HepG2 (cell line): ENCODE data around the gene TIMM23. TPM values are rescaled to one million over a fixed set of nuclear protein-coding genes. Genes with fewer than 3 reads are reported as not detected.
A peak's percentile ranks its signal among the peaks of the same experiment; 100 is the strongest.

Source experiments
- AHDC1 ChIP-seq: sonication (generic); formaldehyde crosslinking; IDR thresholded peaks from 2 replicates; pipeline ENCODE4 v1.5.1; 2020; ENCODE audit warnings: mild to moderate bottlenecking, missing genetic modification reagents, borderline replicate concordance
- CHD2 ChIP-seq: IDR thresholded peaks from 2 replicates; pipeline ENCODE4 v1.6.1; 2011; ENCODE audit warnings: low read depth, low read length, improper control_type of control experiment
- CREB1 ChIP-seq, 2 experiments: fragments of 450-650 bp in 1 of 2; IDR thresholded peaks; 2 replicates each; pipeline ENCODE4 v1.6.1; 2016 to 2017; ENCODE audit warnings: control low read depth in 1 of 2, mild to moderate bottlenecking in 1 of 2, missing compliant biosample characterization in 1 of 2, missing genetic modification characterization in 1 of 2
- DPF2 ChIP-seq: sonication (generic); formaldehyde crosslinking; IDR thresholded peaks from 2 replicates; pipeline ENCODE4 v1.4.0; 2020; ENCODE audit warnings: mild to moderate bottlenecking, low read depth, missing genetic modification reagents, borderline replicate concordance
- FOXA1 ChIP-seq, 2 experiments: fragments of 450-650 bp in 1 of 2; sonication (generic) in 1 of 2; formaldehyde crosslinking in 1 of 2; IDR thresholded peaks; 2 replicates each; pipeline versions ENCODE4 v1.4.0 to v1.6.1; 2016 to 2020; ENCODE audit warnings: missing genetic modification reagents in 1 of 2
- GLI4 ChIP-seq: sonication (generic); formaldehyde crosslinking; IDR thresholded peaks from 2 replicates; pipeline ENCODE4 v1.5.1; 2020; ENCODE audit warnings: missing genetic modification reagents, mild to moderate bottlenecking, moderate library complexity, borderline replicate concordance
- KLF16 ChIP-seq, 2 experiments: sonication (generic) in 1 of 2; formaldehyde crosslinking in 1 of 2; IDR thresholded peaks; 2 replicates each; pipeline versions ENCODE4 v1.6.1 to v1.8.0; 2016 to 2023; ENCODE audit warnings: missing genetic modification reagents in 2 of 2, missing compliant biosample characterization in 1 of 2
- RBFOX2 ChIP-seq: fragments of 200-400 bp; formaldehyde crosslinking; IDR thresholded peaks from 2 replicates; pipeline ENCODE4 v1.6.1; 2017; ENCODE audit warnings: low read depth, mild to moderate bottlenecking, low read length
- SP4 ChIP-seq: sonication (generic); formaldehyde crosslinking; IDR thresholded peaks from 2 replicates; pipeline ENCODE4 v1.8.1; 2023; ENCODE audit warnings: mild to moderate bottlenecking, missing genetic modification reagents
- THRA ChIP-seq: sonication (generic); formaldehyde crosslinking; IDR thresholded peaks from 2 replicates; pipeline ENCODE4 v1.4.0; 2020; ENCODE audit warnings: missing genetic modification reagents, borderline replicate concordance
- XBP1 ChIP-seq: sonication (generic); formaldehyde crosslinking; IDR thresholded peaks from 2 replicates; pipeline ENCODE4 v1.5.0; 2020; ENCODE audit warnings: missing genetic modification reagents
- ZBTB14 ChIP-seq: sonication (generic); formaldehyde crosslinking; IDR thresholded peaks from 2 replicates; pipeline ENCODE4 v1.4.0; 2020; ENCODE audit warnings: missing genetic modification reagents
- ZBTB2 ChIP-seq: sonication (generic); formaldehyde crosslinking; IDR thresholded peaks from 2 replicates; pipeline ENCODE4 v1.8.0; 2022; ENCODE audit warnings: low read depth, missing genetic modification reagents
- ZNF263 ChIP-seq: sonication (generic); formaldehyde crosslinking; IDR thresholded peaks from 2 replicates; pipeline ENCODE4 v1.4.0; 2020; ENCODE audit warnings: missing genetic modification reagents
- ZNF274 ChIP-seq: sonication (generic); formaldehyde crosslinking; IDR thresholded peaks from 2 replicates; pipeline ENCODE4 v1.5.1; 2020; ENCODE audit warnings: mild to moderate bottlenecking, missing genetic modification reagents
- ZNF501 ChIP-seq: sonication (generic); formaldehyde crosslinking; IDR thresholded peaks from 2 replicates; pipeline ENCODE4 v1.5.1; 2020; ENCODE audit warnings: mild to moderate bottlenecking, moderate library complexity, missing genetic modification reagents
- ZNF556 ChIP-seq: sonication (generic); formaldehyde crosslinking; IDR thresholded peaks from 2 replicates; pipeline ENCODE4 v1.4.0; 2020; ENCODE audit warnings: mild to moderate bottlenecking, missing genetic modification reagents, borderline replicate concordance
- polyA plus RNA-seq, 8 experiments: library from polyadenylated mRNA; depleted of rRNA in 3 of 8; stranded (reverse) in 7 of 8; unstranded in 1 of 8; fragments of >200 nt; fragmentation: Illumina TruSeq in 4 of 8; extraction: Trizol in 4 of 8; gene quantifications; 2 replicates each; pipeline versions ENCODE4 v1.2.1 to v1.2.3, GENCODE V29; 2011 to 2016; ENCODE audit warnings: low read depth in 4 of 8, missing spikeins in 1 of 8, mixed read lengths in 1 of 8; ENCODE audit not compliant: insufficient read depth in 1 of 8
- total RNA-seq, 5 experiments: library from RNA; depleted of rRNA; stranded (reverse); fragments of >200 nt; fragmentation: Illumina TruSeq; extraction: Trizol; gene quantifications; 2 replicates each; pipeline ENCODE4 v1.2.3, GENCODE V29; 2016; ENCODE audit warnings: low read depth in 1 of 5

Gene TIMM23
- total and polyA plus RNA-seq, 2 of the 13 experiments (the other 11 are each of a cell fraction or from before 2014, with no cell fraction given), result 80.2 to 98.6 TPM

- TF ChIP-seq ZBTB2 (0 out of 2 replicates have a peak, but pooled peaks have one; percentile 23), XBP1 (CRISPR knock-in tag) (no peak), SP4 (CRISPR knock-in tag) (0 out of 2 replicates have a peak, but pooled peaks have one; percentile 44), RBFOX2 (peak; percentile 99), CHD2 (peak; percentile 99), ZBTB14 (0 out of 2 replicates have a peak, but pooled peaks have one; percentile 32), ZNF556 (0 out of 2 replicates have a peak, but pooled peaks have one; percentile 40), ZNF501 (CRISPR knock-in tag) (peak; percentile 79), FOXA1 (IDR thresholded peaks at IDR 0.05) (no peak), FOXA1 (CRISPR knock-in tag; IDR thresholded peaks at IDR 0.05) (no peak; the same call in 1 of the 2 replicates), AHDC1 (CRISPR knock-in tag) (no peak), KLF16 (CRISPR knock-in tag; IDR thresholded peaks at IDR 0.05) (peak in 1 of 2 experiments; percentile 86; a peak in 2 of 4 replicates), ZNF263 (CRISPR knock-in tag) (peak; percentile 18; the same call in 1 of the 2 replicates), DPF2 (no peak), ZNF274 (CRISPR knock-in tag) (peak; percentile 44; the same call in 1 of the 2 replicates), GLI4 (CRISPR knock-in tag) (peak; percentile 77; the same call in 1 of the 2 replicates), THRA (peak; percentile 32), CREB1 (IDR thresholded peaks at IDR 0.05) (no peak), CREB1 (CRISPR knock-in tag; IDR thresholded peaks at IDR 0.05) (0 out of 2 replicates have a peak, but pooled peaks have one; percentile 26)
Observed at GRCh38 chr10:46030091-46030937, 58.0 kb downstream of the TIMM23 start, which contains the start of gene NCOA4 (continued).
